ENCODE data around the gene GPR26.

GPR26 gene

GRCh38 chr10:123665491-123666286, 466 bp upstream of the GPR26 start:
- intact Hi-C loops (cut with DNase I; ENCODE audit: low total_unique reads), result no loop called here
- no peak overlapping the region for H3K4me3 ChIP-seq
- H3K9me3 ChIP-seq, result peaks cover 0 to 9% (median 6%) of the 10 kb centered on the region in 3 donors
- TF ChIP-seq, protein P1, sequence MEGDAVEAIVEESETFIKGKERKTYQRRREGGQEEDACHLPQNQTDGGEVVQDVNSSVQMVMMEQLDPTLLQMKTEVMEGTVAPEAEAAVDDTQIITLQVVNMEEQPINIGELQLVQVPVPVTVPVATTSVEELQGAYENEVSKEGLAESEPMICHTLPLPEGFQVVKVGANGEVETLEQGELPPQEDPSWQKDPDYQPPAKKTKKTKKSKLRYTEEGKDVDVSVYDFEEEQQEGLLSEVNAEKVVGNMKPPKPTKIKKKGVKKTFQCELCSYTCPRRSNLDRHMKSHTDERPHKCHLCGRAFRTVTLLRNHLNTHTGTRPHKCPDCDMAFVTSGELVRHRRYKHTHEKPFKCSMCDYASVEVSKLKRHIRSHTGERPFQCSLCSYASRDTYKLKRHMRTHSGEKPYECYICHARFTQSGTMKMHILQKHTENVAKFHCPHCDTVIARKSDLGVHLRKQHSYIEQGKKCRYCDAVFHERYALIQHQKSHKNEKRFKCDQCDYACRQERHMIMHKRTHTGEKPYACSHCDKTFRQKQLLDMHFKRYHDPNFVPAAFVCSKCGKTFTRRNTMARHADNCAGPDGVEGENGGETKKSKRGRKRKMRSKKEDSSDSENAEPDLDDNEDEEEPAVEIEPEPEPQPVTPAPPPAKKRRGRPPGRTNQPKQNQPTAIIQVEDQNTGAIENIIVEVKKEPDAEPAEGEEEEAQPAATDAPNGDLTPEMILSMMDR (IDR thresholded peaks at IDR 0.05), result no peak
- no peak overlapping the region for H3K27ac ChIP-seq
- no peaks in the 10 kb centered on the region for H3K36me3 ChIP-seq
- H3K27me3 ChIP-seq, result peaks cover 0 to 67% of the 10 kb centered on the region in 2 donors
- DNase-seq, result no peak
- H3K4me1 ChIP-seq, result peaks cover 0 to 2% (median 0%) of the 10 kb centered on the region in 4 donors

DNA sequence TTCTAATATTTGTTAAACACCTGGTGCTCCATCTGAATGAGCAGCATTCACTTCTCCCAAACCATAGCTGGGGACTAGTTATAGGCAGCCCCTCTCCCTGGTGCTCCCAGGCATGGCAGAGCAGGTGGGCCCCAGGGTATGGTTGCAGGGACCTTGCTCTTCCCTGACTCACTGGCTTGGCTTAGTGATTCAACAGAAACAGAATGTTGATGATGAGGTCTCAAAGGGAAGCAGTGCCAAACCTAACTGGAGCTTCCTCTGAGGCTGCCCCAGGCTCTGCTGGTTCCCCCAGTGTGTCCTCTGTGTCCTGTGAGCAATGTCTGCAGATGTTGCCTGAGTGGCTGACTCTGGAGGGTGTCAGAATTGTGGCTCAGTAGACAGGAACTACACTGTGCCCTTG, 3.7 kb downstream of the GPR26 start:
- TF ChIP-seq, protein P1 (IDR thresholded peaks at IDR 0.05), result no peak
- no peak for DNase-seq
- peaks cover 0 to 71% of the 10 kb centered on the region in 2 donors for H3K27me3 ChIP-seq
- H3K9me3 ChIP-seq, result no peaks in the 10 kb centered on the region
- intact Hi-C loops (cut with DNase I; ENCODE audit: low total_unique reads), result no loop called here
- H3K36me3 ChIP-seq, result no peaks in the 10 kb centered on the region
- no peak overlapping the region for H3K27ac ChIP-seq
- H3K4me1 ChIP-seq, result peaks cover 0 to 2% (median 0%) of the 10 kb centered on the region in 4 donors
- no peak overlapping the region for H3K4me3 ChIP-seq

DNA sequence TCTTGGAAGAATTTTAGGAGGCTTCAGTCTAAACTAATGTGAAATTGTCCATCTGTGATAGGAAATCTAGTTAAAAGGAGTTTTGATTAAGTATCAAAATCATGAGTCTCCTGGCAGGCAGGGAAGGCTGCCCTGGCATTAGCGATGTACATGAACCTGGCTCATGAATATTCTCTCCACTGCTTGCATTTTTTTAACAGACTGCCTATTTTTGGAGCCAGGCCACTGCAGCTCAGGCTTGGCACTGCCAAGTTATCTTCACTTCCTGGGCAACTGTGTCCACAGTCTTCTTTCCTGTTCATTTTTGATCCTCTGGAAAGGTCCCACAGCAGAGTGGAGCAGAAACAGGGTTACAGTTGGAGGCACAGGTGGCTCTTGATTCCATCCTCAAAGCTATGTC, 7.0 kb downstream of the GPR26 start:
- DNase-seq, result no peak
- TF ChIP-seq, protein P1 (IDR thresholded peaks at IDR 0.05), result no peak
- Histone ChIP-seq H3K4me1 (no peaks in the 10 kb centered on the region), H3K36me3 (no peaks in the 10 kb centered on the region), H3K9me3 (no peaks in the 10 kb centered on the region), H3K27me3 (peaks cover 0 to 38% of the 10 kb centered on the region in 2 donors), H3K27ac (no peak overlapping the region), H3K4me3 (no peak overlapping the region)
- intact Hi-C loops (cut with DNase I; ENCODE audit: low total_unique reads), result no loop called here

DNA sequence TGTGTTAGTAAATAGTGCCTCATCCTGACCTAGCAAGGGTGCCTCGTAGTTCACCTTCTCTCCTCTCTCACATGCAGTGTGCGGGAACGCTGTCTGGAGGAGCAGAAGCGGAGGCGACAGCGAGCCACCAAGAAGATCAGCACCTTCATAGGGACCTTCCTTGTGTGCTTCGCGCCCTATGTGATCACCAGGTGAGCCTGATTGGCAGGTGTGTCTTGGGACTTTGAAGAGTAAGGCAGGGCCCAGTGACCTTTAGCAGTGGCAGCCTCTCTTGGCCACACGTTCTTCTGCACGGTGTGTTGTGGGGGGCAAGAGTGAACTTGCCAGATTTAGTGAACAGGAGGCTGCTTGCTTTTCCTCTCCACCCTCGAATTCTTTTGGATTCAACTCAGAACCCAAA, 8.6 kb downstream of the GPR26 start:
- no peaks in the 10 kb centered on the region for H3K36me3 ChIP-seq
- no peak overlapping the region for H3K4me3 ChIP-seq
- DNase-seq, result no peak
- TF ChIP-seq, protein P1 (IDR thresholded peaks at IDR 0.05), result no peak
- no peak overlapping the region for H3K27ac ChIP-seq
- no peaks in the 10 kb centered on the region for H3K9me3 ChIP-seq
- intact Hi-C loops (cut with DNase I; ENCODE audit: low total_unique reads), result no loop called here
- H3K4me1 ChIP-seq, result no peaks in the 10 kb centered on the region
- H3K27me3 ChIP-seq, result peaks cover 0 to 26% of the 10 kb centered on the region in 2 donors

DNA sequence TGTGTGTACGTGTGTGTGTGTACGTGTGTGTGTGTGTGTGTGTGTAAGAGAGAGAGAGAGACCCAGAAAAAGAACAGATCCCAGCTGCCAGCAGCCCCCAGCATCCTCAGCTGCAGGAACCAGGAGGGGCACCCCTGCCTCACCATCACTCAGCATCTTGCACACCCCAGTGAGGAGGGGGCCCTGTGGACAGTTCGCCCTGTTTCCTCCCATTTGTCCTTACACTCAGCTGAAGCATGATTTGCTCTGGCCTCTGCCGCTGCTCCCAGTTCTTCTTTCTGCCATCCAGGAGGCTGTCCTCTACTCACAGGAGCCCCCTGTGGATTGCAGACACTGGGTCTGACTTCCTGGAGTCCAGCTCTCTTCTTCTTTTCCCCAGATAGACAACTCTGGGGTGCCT, 9.7 kb downstream of the GPR26 start:
- TF ChIP-seq, protein P1 (IDR thresholded peaks at IDR 0.05), result no peak
- no peak overlapping the region for H3K27ac ChIP-seq
- H3K4me1 ChIP-seq, result no peaks in the 10 kb centered on the region
- H3K9me3 ChIP-seq, result no peaks in the 10 kb centered on the region
- DNase-seq, result no peak
- no peaks in the 10 kb centered on the region for H3K36me3 ChIP-seq
- no peak overlapping the region for H3K4me3 ChIP-seq
- intact Hi-C loops (cut with DNase I; ENCODE audit: low total_unique reads), result no loop called here
- peaks cover 0 to 18% of the 10 kb centered on the region in 2 donors for H3K27me3 ChIP-seq
